ACC112 (cell line): ENCODE data around the gene PTGES.

Experiments used
- H2AFZ ChIP-seq: fragments of 200-600 bp; sonication (generic); one replicate; pipeline ENCODE4 v1.6.0; 2017; ENCODE audit warnings: antibody characterized with exemption, low read length; ENCODE audit not compliant: unreplicated experiment
- H3K27ac ChIP-seq: fragments of 200-600 bp; sonication (generic); 2 replicates; pipeline ENCODE4 v1.5.1; 2014; ENCODE audit warnings: low read depth, mild to moderate bottlenecking, antibody characterized with exemption, low read length, moderate library complexity
- H3K27me3 ChIP-seq: fragments of 200-600 bp; sonication (generic); 2 replicates; pipeline ENCODE4 v1.6.1; 2014; ENCODE audit warnings: mild to moderate bottlenecking, antibody characterized with exemption, low read length, moderate library complexity, mixed read lengths; ENCODE audit not compliant: insufficient read depth
- H3K36me3 ChIP-seq: fragments of 200-600 bp; sonication (generic); 2 replicates; pipeline ENCODE4 v1.6.1; 2016; ENCODE audit warnings: mild to moderate bottlenecking, antibody characterized with exemption, low read length, moderate library complexity, mixed read lengths; ENCODE audit not compliant: insufficient read depth
- H3K4me1 ChIP-seq: fragments of 200-600 bp; sonication (generic); one replicate; pipeline ENCODE4 v1.6.1; 2016; ENCODE audit warnings: low read length, mixed read lengths; ENCODE audit not compliant: insufficient read depth, unreplicated experiment, control insufficient read depth
- H3K4me3 ChIP-seq: fragments of 200-600 bp; sonication (generic); 2 replicates; pipeline ENCODE4 v1.5.1; 2014; ENCODE audit warnings: mild to moderate bottlenecking, low read depth, low read length
- H3K79me2 ChIP-seq: fragments of 200-600 bp; sonication (generic); one replicate; pipeline ENCODE4 v1.6.0; 2016; ENCODE audit warnings: low read length; ENCODE audit not compliant: control insufficient read depth, unreplicated experiment, insufficient read depth

The PTGES gene

DNA sequence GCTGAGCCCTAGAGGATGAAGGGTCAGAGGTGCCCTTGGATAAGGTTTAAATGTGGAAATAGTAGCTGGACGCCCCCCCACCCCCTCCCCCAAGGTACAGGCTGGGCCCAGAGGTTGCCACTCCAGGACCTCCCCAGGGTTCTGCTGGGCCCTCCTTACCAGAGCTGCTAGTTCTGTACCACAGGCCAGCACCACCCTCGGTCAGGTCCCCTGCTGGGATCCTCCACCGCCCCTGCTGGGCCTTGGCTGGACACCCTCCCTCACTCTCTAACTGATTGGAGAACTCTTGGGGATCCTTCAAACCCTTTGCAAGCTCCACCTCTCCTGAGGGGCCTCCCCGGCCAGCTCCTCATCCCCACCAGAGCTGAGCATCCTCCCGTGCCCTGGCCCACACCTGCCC lies 34.9 kb downstream of the PTGES start:
- Histone ChIP-seq H3K27me3 (no peaks in the 10 kb centered on the region), H3K79me2 (no peaks in the 10 kb centered on the region), H3K27ac (no peak overlapping the region), H3K4me1 (peaks cover 26% of the 10 kb centered on the region), H3K4me3 (no peak overlapping the region), H3K36me3 (no peaks in the 10 kb centered on the region), H2AFZ (no peak overlapping the region)

- H3K27ac ChIP-seq = peak overlapping the region; percentile 37
- H3K36me3 ChIP-seq = no peaks in the 10 kb centered on the region
- H2AFZ ChIP-seq = no peak overlapping the region
- H3K4me1 ChIP-seq = peaks cover 43% of the 10 kb centered on the region
- peaks cover under 1% of the 10 kb centered on the region for H3K79me2 ChIP-seq
- H3K27me3 ChIP-seq = no peaks in the 10 kb centered on the region
- no peak overlapping the region for H3K4me3 ChIP-seq
Measured at GRCh38 chr9:129716091-129716490, 36.8 kb downstream of the PTGES start.

- H3K4me3 ChIP-seq = peak overlapping the region; percentile 62
- peaks cover 6% of the 10 kb centered on the region for H3K79me2 ChIP-seq
- H2AFZ ChIP-seq = no peak overlapping the region
- H3K36me3 ChIP-seq = no peaks in the 10 kb centered on the region
- peaks cover 47% of the 10 kb centered on the region for H3K4me1 ChIP-seq
- H3K27ac ChIP-seq = peak overlapping the region; percentile 37
- no peaks in the 10 kb centered on the region for H3K27me3 ChIP-seq
Measured at GRCh38 chr9:129714511-129715061, 38.3 kb downstream of the PTGES start.

DNA sequence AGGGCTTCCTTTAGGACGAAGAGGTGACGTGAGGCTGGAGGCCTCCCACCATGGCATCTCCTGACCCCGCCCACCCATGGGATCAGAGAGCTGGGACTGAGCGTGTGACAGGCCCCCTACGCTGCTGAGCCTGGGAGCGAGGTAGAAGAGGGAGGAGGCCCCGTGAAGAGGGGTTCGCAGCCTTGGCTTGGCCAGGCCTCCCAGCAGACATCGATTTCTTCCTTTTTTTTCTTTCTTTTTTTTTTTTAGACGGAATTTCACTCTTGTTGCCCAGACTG lies 39.5 kb downstream of the PTGES start:
- no peak overlapping the region for H3K4me3 ChIP-seq
- peaks cover 47% of the 10 kb centered on the region for H3K4me1 ChIP-seq
- no peaks in the 10 kb centered on the region for H3K36me3 ChIP-seq
- peaks cover 6% of the 10 kb centered on the region for H3K79me2 ChIP-seq
- H3K27me3 ChIP-seq = no peaks in the 10 kb centered on the region
- no peak overlapping the region for H2AFZ ChIP-seq
- H3K27ac ChIP-seq = peak overlapping the region; percentile 96

- peak overlapping the region; percentile 96 for H3K27ac ChIP-seq
- H3K4me3 ChIP-seq = peak overlapping the region; percentile 47
- no peaks in the 10 kb centered on the region for H3K27me3 ChIP-seq
- H3K4me1 ChIP-seq = peaks cover 47% of the 10 kb centered on the region
- no peaks in the 10 kb centered on the region for H3K36me3 ChIP-seq
- no peak overlapping the region for H2AFZ ChIP-seq
- peaks cover 6% of the 10 kb centered on the region for H3K79me2 ChIP-seq
Measured at GRCh38 chr9:129712634-129713401, 40.0 kb downstream of the PTGES start.

- H3K4me1 ChIP-seq = peaks cover 34% of the 10 kb centered on the region
- no peak overlapping the region for H2AFZ ChIP-seq
- H3K79me2 ChIP-seq = peaks cover 6% of the 10 kb centered on the region
- H3K27me3 ChIP-seq = no peaks in the 10 kb centered on the region
- H3K27ac ChIP-seq = no peak overlapping the region
- no peaks in the 10 kb centered on the region for H3K36me3 ChIP-seq
- H3K4me3 ChIP-seq = no peak overlapping the region
Measured at GRCh38 chr9:129710169-129710453, 42.7 kb downstream of the PTGES start.

- Histone ChIP-seq H2AFZ (no peak overlapping the region), H3K4me1 (peaks cover 29% of the 10 kb centered on the region), H3K36me3 (no peaks in the 10 kb centered on the region), H3K4me3 (no peak overlapping the region), H3K27me3 (no peaks in the 10 kb centered on the region), H3K27ac (no peak overlapping the region), H3K79me2 (peaks cover 6% of the 10 kb centered on the region)
Measured at GRCh38 chr9:129709438-129710168, 43.2 kb downstream of the PTGES start.

DNA sequence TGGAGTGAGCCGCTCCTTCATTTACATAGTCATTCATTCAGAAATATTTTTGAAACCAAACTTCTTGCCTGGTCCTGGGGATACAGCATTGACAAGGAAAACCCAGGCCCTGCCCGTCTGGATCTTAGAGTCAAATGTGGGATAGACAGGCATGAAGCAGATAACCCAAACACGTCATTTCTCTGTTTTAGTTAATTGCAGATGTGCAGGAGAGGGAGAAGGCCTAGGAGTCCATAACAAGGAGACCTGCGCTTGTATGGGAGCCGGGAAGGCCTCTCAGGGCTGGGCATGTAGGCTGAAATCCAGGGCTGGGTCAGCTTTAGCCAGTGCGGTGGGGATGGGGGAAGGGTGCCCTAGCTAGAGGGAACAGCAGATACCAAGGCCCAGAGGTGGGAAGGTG lies 44.0 kb downstream of the PTGES start:
- Histone ChIP-seq H3K36me3 (no peaks in the 10 kb centered on the region), H3K4me1 (peaks cover 32% of the 10 kb centered on the region), H3K4me3 (no peak overlapping the region), H3K27ac (peak overlapping the region; percentile 6; the same call in 1 of the 2 replicates), H3K79me2 (peaks cover 6% of the 10 kb centered on the region), H2AFZ (no peak overlapping the region), H3K27me3 (no peaks in the 10 kb centered on the region)

- no peaks in the 10 kb centered on the region for H3K27me3 ChIP-seq
- peaks cover 22% of the 10 kb centered on the region for H3K4me1 ChIP-seq
- no peak overlapping the region for H2AFZ ChIP-seq
Measured at GRCh38 chr9:129704807-129705206, 48.0 kb downstream of the PTGES start.

DNA sequence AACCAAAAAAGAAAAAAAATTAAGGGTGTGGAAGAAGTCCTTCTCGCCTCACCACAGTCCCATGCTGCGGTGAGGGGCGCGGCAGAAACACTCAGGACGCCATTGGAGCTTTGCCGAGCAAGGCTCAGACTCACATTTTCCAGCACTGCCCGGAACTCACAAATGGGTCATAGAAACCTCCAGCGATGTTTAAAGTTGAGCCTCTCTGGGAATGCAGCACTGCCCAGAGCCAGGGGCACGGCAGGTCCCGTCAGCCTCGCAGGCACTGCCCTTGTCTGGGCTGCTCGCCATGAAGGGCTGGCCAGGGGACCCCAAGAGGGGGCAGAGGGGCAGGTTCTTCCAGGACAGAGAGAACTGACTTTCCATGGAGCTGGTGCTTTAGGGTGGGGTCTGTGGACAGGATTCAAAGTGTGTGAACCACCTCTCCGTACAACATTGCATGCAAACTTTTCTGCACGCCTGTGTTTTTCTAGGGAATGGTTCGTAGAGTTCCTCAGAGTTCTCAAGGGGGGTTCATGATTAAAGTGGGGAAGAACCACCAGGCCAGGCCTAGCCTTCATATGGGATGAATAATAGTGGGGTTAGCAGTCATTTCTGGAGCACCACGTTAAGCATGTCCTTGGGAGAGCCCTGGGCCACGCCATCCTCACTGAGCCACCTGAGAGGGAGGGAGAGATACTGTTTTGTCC lies 49.0 kb downstream of the PTGES start:
- peaks cover 25% of the 10 kb centered on the region for H3K4me1 ChIP-seq
- H3K27me3 ChIP-seq = no peaks in the 10 kb centered on the region
- H3K79me2 ChIP-seq = peaks cover 13% of the 10 kb centered on the region
- no peaks in the 10 kb centered on the region for H3K36me3 ChIP-seq
- H3K27ac ChIP-seq = peak overlapping the region; percentile 83
- H2AFZ ChIP-seq = no peak overlapping the region
- H3K4me3 ChIP-seq = peak overlapping the region; percentile 22; the same call in 1 of the 2 replicates

More at GRCh38 chr9:129704807-129705206, 48.0 kb downstream of the PTGES start:
- Histone ChIP-seq H3K27ac (peak overlapping the region; percentile 83; the same call in 1 of the 2 replicates), H3K4me3 (no peak overlapping the region), H3K79me2 (peaks cover 10% of the 10 kb centered on the region), H3K36me3 (no peaks in the 10 kb centered on the region)
